Jurkat, Clone E6-1 (cell line): ENCODE results near the gene PRR30. TPM values are rescaled to one million over a fixed set of nuclear protein-coding genes. Genes with fewer than 3 reads are reported as not detected.
"Not testable (repeated sequence)": the region's sequence is repeated elsewhere in the genome, so short reads cannot be mapped to it uniquely, and the experiment has no call there.

Source experiments
- DNase-seq: peaks from one replicate; pipeline ENCODE4 v3.0.0-alpha.2; 2011; ENCODE audit warnings: low read depth, low spot score
- H3K4me3 ChIP-seq: 2 replicates; pipeline ENCODE4 v1.5.1; 2011; ENCODE audit warnings: mild to moderate bottlenecking, low read length, control low read depth, moderate library complexity
- polyA plus RNA-seq: library from polyadenylated mRNA; unstranded; fragments of >200 nt; gene quantifications from one replicate; pipeline ENCODE4 v1.2.1, GENCODE V29; 2012; ENCODE audit warnings: missing spikeins; ENCODE audit not compliant: insufficient read length, insufficient read depth

The PRR30 gene
- polyA plus RNA-seq = not detected

GRCh38 chr2:27139310-27139709 is at the start of gene PRR30:
PRR30 (minus strand) TSS chr2:27139410; CDS start chr2:27138329, 1,081 bp downstream.
- no peak for DNase-seq

GRCh38 chr2:27186613-27187345 is 47.6 kb upstream of the PRR30 start:
- no peak for DNase-seq
- no peak overlapping the region for H3K4me3 ChIP-seq

More at GRCh38 chr2:27139310-27139709, at the start of gene PRR30:
- no peak within 1 kb of the TSS for H3K4me3 ChIP-seq

GRCh38 chr2:27185331-27186026 is 46.3 kb upstream of the PRR30 start:
- no peak for DNase-seq
- H3K4me3 ChIP-seq = no peak overlapping the region

- no peak for DNase-seq
- no peak overlapping the region for H3K4me3 ChIP-seq
Observed at GRCh38 chr2:27184115-27184514, 44.9 kb upstream of the PRR30 start.

GRCh38 chr2:27182346-27182745 is 43.1 kb upstream of the PRR30 start:
- no peak for DNase-seq
- no peak overlapping the region for H3K4me3 ChIP-seq

GRCh38 chr2:27179344-27180000 is 40.3 kb upstream of the PRR30 start:
- H3K4me3 ChIP-seq = no peak overlapping the region

GRCh38 chr2:27178469-27178868 is 39.3 kb upstream of the PRR30 start:
- DNase-seq = no peak
- no peak overlapping the region for H3K4me3 ChIP-seq

More at GRCh38 chr2:27179344-27180000, 40.3 kb upstream of the PRR30 start:
- DNase-seq = no peak

- no peak overlapping the region for H3K4me3 ChIP-seq
- no peak for DNase-seq
Observed at GRCh38 chr2:27177441-27178351, 38.5 kb upstream of the PRR30 start.

GRCh38 chr2:27175781-27176180 is 36.6 kb upstream of the PRR30 start:
- not testable (repeated sequence) for DNase-seq, H3K4me3 ChIP-seq

- DNase-seq = no peak
- H3K4me3 ChIP-seq = no peak overlapping the region
Observed at GRCh38 chr2:27175330-27175729, 36.1 kb upstream of the PRR30 start.

- no peak for DNase-seq
- H3K4me3 ChIP-seq = no peak overlapping the region
Observed at GRCh38 chr2:27174638-27175037, 35.4 kb upstream of the PRR30 start.

- no peak for DNase-seq
- no peak overlapping the region for H3K4me3 ChIP-seq
Observed at GRCh38 chr2:27171351-27171848, 32.2 kb upstream of the PRR30 start.

GRCh38 chr2:27170581-27171337 is 31.5 kb upstream of the PRR30 start:
- no peak for DNase-seq
- no peak overlapping the region for H3K4me3 ChIP-seq

- DNase-seq = no peak
- no peak overlapping the region for H3K4me3 ChIP-seq
Observed at GRCh38 chr2:27164960-27165763, 26.0 kb upstream of the PRR30 start.

GRCh38 chr2:27162151-27163121 is 23.2 kb upstream of the PRR30 start:
- DNase-seq = no peak
- H3K4me3 ChIP-seq = no peak overlapping the region

GRCh38 chr2:27160191-27160590 is 21.0 kb upstream of the PRR30 start:
- no peak for DNase-seq
- H3K4me3 ChIP-seq = no peak overlapping the region
